ENCODE results near the gene ITSN2.

ITSN2 gene

DNA sequence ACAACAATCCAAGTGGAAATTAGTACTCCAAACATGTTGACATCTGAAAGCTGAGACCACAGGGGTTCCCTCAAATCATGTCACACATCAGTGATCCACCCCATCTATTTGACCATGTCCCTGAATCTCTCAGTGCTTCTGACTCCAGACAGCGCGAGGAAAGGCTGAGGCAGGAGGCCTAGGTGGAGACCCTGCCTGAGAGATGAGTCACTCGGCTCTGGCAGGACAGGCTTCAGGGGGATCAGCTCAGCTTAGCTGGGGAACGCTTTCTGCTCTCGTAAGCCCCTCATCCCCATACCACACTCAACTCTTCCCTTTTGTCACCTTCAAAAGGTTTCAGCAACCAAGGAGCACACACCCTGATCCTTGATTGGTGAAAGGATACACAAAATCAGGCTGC, 191.3 kb downstream of the ITSN2 start:
- no peak for DNase-seq

DNA sequence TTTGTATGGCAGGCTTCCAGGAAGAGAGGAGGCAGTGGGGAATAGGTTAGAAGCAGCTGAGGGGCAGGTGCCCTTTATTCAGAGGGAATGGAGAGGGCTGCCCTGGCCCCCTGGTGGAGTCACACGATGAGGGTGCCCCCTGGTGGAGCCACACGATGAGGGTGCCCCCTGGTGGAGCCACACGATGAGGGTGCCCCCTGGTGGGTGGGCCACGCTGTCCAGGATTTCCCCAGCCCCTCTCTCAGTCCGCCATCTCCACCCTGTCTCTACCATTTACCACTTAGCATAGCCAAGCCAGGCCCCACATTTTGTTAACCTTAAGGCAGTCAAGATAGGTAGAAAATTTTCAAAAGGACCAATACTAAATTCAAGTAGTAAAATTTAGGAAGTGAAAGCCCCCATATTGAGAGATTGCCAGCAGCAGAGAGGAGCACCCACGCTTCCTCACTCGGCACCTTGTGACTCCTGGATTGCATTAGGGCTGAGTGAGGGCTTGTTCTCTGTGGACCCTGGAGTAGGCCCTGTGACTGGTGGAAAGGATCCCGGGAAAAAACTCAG, 195.8 kb downstream of the ITSN2 start:
- DNase-seq, result no peak

DNA sequence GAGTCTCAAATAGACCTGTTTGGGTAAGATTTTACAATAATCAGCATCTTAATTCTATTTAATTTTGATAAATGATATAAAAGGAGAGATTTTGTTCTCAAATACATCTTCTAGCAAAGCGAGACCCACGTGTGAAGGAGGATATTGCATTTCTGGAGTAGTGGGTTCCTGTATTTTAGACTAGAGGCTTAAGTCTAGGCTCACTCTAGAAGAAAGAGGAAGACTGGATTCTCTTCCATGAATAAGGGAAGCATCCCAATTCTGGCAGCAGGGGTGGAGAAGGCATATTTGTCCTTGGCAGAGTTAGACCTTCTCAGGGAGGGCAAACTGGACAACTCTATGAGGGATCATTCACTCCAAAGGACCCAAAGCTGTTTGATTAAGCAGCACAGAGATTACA, 196.7 kb downstream of the ITSN2 start:
- DNase-seq, result no peak

DNA sequence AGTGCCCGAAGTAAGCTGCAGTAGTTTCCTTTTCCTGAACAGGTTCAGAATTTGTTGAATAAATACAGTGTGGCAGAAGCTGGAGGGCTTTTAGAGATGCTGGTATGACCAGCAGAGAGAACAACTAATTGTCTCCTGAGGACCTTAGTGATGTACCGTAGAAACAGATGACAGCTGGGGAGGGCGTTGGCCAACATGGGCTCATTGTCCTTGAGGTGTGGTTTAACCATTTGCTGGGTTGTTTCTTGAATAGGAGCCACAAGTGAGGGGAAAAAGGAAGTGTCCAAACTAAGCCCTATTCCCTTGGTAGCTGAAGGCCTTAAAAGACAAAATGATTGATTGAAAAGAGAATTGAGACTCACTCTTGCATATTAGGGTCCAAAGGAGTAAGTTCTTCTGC, 197.2 kb downstream of the ITSN2 start:
- DNase-seq, result no peak

DNA sequence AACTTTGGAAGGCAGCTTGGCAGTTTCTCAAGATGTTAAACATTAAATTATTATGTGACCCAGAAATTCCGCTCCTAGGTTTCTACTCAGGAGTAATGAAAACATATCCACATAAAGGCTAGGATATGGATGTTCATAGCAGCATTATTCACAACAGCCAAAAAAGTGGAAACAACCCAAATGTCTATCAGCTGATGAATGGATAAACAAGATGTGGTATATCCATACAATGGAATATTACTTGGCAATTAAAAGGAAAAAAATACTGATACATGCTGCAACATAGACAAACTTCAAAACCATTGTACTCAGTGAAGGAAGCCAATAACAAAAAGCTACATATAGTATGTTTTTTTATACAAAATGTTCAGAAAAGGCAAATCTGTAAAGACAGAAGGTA, 197.8 kb downstream of the ITSN2 start:
- DNase-seq, result no peak

DNA sequence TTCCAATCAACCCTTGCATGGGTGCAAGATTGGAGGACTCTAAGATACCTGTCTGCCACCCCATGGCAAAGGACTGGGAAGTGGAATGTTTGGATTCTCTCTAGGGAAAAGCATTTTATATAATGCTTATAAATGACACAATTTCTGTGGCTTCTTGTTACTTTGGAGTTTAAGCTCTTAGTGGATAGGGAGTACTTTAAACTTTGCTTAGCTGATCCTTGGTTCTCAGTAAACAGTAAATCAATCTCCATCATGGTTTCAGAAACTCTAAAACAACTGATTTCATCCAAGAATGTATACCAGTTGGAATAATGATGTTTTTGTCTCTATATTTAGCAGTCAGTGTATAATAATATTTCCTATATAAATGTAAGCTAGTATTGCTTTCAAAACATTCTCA, 199.6 kb downstream of the ITSN2 start:
- no peak for DNase-seq

DNA sequence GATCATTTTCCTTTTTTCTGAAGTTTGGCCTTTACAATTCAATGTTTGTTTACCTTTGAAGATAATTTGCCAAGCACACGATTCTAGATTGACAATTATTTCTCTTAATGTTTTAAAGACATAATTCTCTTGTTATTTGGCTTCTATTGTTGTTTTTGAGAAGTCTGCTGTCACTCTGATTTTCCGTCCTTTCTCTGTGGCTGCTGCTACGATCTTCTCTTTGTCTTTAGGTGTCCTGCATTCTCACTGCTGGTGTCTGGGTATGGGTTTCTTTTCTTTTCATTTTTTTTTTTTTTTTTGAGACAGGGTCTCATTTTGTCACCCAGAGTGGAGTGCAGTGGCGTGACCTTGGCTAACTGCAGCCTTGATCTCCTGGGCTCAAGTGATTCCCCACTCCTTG, 200.6 kb downstream of the ITSN2 start:
- DNase-seq, result no peak

DNA sequence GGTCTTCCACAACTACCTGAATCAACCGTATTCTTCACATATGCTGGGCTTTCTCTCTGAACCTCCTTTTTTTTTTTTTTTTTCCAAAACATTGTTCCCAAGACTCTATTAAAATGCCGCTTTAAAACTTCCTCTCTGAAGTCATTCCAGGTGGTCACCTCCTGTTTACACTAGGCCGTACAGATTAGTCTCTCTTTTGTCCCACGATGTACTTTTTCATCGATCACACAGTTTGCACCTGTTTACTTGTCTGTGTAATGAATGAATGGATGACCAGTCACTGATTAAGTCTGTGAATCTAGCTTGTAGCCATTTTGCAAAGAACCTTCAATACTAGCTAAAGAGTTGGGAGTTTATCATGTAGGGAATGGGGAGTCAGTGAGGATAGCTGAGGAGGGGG, 202.2 kb downstream of the ITSN2 start:
- no peak for DNase-seq

DNA sequence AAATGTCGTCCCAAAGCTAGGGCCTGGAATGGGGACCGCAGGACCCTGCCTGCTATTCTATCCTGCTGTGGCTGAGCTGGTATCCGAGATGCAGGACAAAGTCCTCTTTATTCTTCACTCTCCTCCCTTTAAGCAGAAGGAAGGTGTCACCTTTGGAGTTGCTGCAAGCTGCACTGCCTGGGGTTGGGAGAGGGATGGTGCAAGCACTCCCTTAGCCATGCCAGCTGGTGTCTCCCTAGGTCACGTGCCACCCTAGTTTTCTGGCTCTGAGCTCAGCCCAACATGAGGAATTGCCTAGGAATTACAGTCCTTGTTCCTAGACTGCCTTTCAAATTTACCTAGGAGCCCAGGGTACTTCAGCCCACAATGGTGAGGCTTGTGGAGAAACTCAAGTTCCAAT, 206.9 kb downstream of the ITSN2 start:
- DNase-seq, result no peak

Data from HCEC 1CT (cell line).